NOMO-1 (cell line): ENCODE results near the gene SOX11.
"Not testable (repeated sequence)": the region's sequence is repeated elsewhere in the genome, so short reads cannot be mapped to it uniquely, and the experiment has no call there.

Experiments
- DNase-seq, 2 experiments: peaks; one replicate each; lab custom pipeline; 2025; ENCODE audit not compliant: unreplicated experiment in 2 of 2; lab: John Stamatoyannopoulos, UW

Gene SOX11

DNA sequence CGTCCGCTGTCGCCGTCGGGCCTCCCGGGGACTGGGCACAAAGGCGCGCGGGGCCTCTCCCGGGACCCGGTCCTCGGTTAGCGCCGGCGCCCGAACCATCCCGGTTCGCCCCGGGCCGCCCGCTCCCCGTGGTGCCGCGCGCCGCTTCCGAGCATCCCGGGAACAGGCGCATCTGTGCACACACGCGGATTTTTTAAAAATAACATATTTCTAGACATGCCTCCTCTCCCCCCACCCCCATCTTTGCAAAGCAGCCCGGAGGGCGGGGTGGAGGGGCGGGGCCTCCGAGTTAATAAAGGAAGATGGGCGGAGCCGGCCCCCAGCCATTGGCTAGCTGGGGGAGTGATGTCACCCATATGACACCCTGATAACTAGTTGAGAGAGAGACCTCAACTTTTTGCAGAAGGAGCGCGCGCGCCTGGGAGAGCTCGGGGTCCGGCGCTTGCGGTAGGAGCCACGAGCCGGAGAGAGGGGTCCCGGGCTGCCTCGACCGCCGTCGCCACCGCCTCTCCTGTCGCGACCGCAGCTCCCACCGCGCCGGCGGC is at the start of gene SOX11:
Gene SOX11 (plus strand): TSS at position 400 of the 545 bp plus-strand sequence. CDS start 338 bp downstream, outside the sequence.
- DNase-seq, result no peak

DNA sequence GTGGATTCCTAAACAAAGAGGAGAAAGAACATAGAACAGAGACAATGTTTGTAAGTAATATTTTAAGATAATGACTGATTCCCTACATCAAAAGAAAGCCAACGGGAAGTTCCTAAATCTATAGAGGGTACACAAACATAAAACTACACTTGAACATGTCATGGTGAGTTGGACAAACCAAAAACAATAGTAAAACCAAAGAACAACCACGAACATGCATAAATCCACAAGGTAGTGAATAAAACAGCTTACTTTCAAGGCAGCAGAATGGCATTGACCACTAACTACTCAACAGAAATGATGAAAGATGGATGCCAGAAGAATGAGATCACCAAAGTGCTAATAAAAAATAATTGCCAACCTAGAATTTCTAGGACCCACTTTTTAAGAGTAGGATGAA is 39.5 kb upstream of the SOX11 start:
- DNase-seq, result not testable (repeated sequence)

DNA sequence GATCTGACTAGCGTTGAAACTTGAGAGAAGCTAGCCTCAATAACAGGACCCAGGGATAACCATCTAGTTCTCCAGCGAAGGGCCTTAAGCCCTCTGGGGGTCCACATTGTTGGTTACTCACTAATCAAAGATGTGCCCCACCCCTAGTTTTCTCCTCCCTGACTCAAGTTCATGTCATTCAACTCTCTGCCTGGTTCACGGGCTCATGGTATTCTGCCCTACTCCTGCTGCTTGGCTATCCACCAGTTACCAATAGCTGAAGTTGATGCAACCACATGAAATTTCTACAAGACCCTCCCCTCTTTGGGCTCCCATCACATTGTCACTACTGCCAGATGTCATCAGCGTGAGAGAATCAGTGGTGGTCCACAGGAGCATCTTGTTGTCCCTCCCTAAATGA is 38.4 kb upstream of the SOX11 start:
- not testable (repeated sequence) for DNase-seq

DNA sequence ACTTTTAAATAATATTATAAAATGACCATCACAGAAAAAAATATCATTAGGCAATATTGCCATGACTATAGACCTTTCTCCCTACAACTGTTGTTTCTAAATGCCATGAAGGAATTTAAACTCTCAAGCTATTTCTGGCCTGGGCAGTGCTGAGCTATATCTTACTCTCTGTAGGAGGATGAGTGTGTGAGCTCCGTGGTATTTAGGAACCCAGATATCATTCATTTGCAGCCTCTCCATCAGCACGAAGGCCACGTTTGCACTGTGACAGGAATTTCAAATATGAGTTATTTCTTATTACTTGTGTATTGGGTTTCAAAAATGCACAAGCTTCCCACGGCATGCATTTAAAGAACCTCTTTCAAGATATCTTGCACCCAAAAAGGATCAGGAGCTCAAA is 35.0 kb upstream of the SOX11 start:
- no peak for DNase-seq

DNA sequence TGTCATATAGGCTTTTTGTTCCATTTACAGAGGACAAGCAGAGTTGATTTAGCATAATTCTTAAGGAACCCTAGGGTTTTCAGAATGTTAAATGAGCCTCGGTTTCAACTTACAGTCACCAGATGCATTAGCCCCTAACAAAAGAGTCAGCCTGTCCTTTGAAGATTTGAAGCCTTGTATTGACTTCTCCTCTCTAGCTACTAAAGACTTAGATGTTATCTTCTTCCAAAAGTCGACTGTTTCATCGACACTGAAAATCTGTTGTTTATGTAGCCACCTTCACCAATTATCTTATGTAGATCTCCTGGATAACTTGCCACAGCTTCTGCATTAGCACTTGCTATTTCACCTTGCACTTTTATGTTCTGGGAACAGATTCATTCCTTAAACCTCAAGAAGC is 31.6 kb upstream of the SOX11 start:
- no peak for DNase-seq

DNA sequence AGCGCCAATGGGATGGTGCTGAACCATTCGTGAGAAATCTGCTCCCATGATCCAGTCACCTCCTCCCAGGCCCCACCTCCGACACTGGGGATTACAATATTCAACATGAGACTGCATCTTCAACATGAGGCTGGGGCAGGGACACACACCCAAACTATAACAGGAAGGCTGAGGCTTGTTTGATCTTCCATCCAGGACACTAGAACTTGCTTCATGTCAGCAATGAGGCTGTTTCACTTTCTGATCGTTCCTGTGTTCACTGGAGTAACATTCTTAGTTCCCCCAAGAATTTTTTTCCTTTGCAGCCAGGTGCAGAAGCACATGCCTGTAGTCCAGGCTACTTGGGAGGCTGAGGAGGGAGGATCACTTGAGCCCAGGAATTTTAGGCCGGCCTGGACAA is 30.8 kb upstream of the SOX11 start:
- DNase-seq, result no peak

DNA sequence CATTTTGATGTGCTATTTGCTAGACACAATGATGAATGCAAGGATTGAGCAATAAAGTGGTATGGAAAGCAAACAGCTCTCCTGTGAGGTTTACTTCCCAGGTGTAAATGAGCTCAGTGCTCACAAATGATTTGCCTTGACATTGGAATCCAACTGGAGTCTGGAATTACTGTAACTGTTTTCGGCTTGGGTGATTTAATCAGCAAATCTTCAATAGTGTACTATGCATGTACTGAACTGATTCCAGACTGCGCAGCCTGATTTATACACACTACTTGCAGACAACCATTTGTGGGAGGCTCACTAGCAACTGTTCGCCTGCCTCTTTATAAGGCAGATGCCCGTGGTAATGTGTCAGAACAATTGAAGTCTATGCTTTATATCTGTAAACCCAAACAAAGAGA is 27.9 kb upstream of the SOX11 start:
- DNase-seq, result no peak

DNA sequence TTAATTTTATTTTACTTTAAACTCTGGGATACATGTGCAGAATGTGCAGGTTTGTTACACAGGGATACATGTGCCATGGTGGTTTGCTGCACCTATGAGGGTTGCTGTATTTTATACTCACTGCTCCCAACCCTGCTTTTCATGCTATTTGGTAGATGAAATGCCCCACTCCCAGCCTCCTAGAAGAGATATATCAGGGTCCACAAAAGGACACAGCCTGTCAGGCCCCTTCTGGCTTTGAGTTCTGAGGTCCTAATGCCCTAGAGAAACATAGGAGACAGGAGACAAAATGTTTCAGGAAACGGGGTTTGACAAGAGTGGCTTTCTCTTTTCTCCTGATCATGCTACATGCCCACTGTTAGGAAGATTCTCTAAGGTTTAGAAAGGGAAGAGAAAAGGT is 27.1 kb upstream of the SOX11 start:
- no peak for DNase-seq

DNA sequence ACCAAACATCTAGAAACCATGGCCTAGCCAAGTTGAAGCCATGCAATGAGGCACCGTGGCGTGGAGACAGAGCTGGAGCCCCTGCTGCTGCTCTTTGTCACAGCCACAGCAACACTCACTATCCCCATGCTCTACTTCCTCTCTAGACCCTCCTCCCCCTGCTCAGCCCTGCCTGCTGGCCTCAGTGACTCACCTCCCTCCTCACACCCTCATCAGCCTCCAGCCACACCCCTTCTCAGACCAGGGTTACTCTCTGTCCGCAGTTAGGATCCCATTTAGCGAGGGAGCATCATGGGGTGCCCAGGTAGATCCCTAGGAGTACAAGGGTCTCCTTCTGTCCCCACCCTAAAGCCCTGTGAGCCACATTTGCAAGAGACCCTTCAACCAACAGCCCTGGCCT is 25.4 kb upstream of the SOX11 start:
- no peak for DNase-seq

DNA sequence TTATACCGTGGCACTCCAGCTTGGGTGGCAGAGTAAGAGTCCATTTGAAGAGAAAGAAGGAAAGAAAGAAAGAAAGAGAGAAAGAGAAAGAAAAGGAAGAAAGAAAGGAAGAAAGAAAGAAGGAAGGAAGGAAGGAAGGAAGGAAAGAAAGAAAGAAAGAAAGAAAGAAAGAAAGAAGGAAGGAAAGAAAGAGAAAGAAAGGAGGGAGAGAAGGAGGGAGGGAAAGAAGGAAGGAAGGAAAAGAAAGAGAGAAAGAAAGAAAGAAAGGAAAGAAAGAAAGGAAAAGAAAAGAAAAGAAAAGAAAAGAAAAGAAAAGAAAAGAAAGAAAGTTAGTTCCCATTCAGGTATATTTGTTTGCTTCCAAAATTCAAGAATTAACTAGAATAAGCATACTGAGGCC is 24.5 kb upstream of the SOX11 start:
- not testable (repeated sequence) for DNase-seq

DNA sequence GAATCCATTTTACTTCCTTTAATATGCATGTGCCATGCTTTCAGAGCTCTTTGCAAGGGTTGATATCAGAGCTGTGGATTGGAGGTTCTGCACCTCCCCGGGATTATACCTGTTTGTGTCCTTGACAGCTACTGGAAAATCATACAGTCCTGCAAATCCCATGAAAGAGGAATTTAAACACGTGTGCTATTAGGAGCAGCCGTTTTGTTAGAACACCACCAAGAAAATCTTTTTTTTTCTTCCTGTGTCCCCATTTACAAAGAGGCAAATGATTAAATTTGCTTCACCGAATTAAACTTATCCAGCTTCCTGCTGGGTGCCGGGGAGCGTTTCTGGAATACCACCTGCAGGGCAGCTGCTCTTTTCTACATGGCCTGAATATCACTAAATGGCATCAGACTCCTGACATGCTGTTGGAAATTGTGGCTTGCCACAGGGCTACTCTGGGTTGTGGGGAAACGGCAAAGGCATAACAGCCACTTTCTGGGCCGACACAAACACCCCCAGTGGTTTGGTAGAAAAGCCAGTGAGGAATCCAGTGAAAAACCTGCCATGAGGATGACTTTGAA is 23.4 kb upstream of the SOX11 start:
- DNase-seq, result no peak

DNA sequence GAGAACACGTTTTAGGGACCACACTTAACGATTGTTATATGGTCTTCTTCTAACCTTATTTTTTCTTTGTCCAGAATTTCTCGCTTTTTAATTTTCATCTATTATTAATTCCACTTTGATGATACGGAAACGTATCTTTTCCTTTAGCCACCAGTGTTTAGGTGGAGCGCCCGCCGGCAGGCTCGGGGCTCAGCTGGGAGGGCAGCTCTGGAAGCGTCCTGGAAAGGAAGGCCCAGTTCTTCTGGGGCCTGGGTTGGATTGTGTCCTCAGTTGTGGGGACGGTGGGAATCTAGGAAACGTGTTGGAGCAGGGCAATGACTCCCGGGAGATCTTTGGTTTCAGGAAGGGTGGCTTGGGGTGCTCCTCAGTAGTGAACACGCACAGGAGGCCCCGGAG is 19.4 kb upstream of the SOX11 start:
- DNase-seq, result no peak

DNA sequence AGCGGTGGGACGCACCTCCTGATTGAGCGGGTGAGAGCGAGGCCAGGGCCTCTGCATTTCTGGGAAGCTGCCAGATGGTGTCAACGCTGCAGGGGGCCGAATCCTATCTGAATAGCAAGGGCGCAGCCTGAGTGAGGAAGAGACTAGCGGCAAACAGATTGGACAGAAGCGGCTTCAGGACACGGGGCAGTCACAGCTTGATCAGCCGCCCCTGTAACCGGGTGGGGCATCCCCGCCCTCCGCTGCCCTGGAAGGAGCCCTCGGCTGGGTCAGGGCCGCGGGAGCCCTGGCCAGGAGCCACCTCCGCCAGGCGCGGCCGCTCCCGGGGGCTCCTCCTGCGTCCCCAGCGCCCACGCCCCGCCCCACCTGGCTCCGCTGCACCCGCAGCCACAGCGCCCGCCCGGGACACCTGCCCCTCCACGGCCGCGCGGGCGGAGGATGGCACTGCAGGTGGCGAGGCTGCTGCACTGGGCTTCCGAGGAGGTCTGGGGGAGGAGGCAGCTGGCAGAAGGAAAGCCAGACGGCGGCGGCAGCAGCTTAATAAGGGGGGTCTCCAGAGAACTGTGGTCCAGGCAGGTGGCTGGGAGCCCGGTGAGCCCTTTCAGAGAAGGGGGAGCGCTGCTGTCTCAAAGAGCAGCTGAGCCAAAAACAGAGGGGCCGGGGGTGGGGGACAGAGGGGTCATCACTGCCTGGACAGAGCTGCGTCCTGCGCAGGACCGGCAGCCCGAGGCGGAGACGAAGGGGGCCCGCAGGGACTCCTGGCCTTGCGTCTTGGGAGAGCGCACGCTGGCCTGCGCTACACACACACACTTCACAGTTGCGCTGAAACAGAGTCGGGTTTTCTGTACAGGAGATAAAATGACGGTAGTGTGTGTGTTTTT is 18.8 kb upstream of the SOX11 start:
- DNase-seq, result no peak

DNA sequence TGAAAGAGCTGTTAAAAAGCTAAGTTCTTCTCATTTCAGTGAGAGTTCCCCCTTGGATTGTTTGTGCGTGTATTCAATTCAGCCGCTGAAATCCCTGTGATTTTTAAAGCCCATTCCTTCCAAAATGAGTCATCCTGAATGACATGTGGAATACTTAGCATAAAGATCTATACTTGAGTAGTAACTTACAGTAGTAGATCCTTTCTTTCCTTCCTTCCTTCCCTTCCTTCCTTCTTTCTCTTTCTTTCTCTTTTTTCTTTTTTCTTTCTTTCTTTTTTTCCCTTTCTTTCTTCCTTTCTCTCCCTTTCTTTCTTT is 18.2 kb upstream of the SOX11 start:
- no peak for DNase-seq

DNA sequence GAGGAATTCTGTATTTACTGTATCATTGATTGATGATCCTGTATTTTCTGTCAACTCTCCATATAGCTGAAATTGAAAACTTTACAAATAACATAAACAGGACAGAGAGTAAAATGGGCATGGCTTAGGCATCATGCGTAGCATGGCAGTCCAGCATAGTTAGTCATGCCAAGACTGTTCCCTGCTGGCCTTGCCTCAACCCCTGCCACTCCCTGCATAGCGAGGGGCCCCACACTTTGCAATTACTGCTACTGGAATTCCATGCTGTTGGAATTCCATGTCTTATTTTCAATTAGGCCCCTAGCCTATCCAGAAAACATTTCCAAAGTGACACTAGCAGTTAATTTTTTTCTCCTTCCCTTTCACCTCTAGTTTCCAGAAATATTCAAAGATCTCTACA is 15.1 kb upstream of the SOX11 start:
- DNase-seq, result no peak

DNA sequence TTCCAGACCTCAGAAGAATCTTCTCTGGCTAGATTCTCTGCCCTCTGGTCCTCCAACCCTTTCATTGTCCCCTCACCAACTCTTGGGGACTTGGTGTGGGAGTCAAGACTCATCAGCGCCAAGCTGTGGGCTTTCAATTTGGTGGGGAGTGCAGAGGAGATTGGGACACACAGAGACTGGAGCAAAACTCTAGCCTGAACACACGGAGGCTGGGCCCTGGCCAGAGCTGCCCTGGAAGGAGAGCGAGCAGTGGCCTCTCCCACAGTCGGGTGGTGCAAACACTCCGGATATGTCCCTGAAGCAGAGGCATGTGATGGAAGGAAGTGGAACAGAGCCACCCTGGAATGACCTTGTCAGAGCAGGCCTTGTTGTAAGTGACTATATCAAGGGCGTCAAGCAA is 8.7 kb upstream of the SOX11 start:
- DNase-seq, result no peak

DNA sequence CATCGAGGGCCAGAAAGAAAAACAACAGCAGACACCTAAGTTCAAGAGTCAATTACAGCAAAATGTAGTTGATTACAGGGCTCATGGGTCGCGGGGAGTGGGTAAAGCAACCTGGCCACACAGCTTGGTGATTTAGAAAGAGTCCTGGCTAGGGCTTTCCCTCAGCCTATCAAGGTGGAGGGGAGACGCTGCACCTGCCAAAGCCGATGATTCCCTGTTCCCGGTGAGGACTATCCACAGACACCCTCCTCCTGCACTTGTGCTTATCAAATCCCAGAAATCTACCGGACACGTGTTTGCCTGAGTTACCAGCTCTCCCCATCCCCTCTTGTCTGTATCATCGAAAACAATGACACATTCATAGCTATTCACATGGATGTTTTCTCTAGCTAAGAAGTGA is 7.0 kb upstream of the SOX11 start:
- no peak for DNase-seq

DNA sequence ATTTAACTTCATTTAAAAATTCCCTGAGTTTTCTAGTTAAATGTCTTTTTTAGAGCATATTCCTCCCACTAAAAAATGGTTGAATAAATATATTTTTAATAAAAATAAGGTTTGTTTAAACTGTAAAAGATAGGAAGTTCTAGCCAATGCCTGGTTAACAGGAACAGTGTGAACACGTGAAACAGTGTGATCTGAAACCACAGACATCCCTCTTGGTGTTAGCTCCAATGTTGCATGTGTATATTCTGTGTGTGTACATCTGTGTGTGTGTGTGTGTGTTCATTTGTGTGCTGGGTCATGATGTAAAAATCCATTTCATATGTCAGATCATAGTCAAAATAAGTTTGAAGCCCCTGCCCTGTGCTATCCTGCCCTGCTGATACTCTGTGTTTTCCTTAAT is 6.1 kb upstream of the SOX11 start:
- no peak for DNase-seq

DNA sequence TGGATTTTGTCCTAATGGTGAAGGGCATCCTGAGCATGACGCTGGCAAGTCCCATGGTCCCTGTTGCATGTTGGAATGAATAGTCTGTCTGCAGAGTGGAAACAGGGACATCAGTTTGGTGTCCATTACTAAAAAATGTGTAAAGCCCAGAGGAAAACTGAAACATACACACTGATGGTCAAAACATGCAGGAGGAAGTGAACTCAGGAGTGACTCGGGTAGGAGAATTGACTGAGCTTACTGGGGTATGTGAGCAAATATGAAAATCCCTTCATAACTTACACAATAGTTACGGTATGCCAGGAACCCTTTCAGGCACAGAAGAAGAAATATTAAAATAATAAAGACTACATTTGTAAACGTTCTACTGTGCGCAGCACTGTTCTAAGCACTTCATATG is 5.6 kb upstream of the SOX11 start:
- no peak for DNase-seq

DNA sequence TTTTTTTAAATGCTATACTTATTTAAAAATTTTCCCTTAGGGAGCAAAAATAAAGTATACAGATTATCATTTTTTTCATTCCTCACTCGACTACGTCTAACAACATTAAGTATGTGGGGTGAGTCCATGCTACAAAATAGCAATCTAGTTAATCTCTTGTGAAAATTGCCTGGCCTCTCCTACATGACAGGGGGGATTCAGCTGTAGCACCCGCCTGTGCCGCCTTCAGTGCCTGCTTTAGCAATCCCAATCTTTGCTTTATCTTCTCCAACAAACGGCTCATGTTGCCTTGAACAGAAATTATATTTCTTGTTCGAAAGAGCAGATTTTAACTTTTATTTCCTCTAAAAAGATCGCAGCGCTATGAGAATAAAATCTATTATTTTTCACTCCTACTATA is 2.4 kb upstream of the SOX11 start:
- DNase-seq, result no peak

DNA sequence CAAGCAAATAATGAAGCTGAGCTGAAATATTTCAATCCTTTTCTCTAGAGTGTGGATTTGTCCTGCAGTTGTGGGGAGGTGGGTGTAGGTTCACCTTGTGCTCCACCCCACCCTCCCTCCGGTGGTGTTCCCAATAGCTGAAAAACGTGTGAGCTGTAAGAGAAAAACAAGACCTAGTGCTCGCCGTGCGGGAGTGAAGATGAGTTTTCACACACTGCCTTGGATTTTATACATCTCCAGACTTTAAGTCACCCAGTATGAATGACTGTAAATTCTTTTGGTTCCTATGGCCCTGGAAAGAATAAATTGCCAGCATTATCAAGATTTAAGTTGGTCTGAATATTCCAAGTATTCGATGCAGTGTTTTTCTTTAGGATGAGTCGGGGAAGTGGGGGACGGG is 1.9 kb upstream of the SOX11 start:
- no peak for DNase-seq

DNA sequence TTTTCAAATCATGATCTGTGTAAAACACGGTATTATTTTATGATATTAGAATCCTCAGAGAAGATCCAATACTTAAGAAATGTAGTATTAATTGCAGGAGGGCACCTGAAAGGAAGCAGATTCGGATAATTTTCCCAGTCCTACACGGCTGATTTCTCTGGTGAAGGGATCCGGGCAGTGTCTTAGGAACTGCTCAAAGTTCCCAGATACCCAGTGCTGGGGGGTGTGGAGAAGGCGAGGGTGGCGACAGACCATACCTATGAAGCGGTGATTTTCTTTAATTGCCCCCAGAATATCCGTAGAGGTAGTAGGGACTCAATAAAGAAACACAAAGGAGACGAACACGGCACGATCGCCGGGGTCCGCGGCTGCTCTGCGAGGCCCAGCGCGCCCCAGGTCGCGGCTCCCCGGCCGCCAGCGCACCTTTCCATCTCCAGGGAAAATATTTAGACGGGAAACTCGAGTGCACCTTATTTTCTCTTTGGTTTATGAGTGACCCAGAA is 1.4 kb upstream of the SOX11 start:
- no peak for DNase-seq
